Forelimb muscle (tissue), 1 donor: ENCODE results near the gene ACTR10. TPM values are rescaled to one million over a fixed set of nuclear protein-coding genes. Genes with fewer than 3 reads are reported as not detected.

Experiments
- DNase-seq: peaks from one replicate; pipeline ENCODE4 v3.0.0-alpha.2; 2013; ENCODE audit warnings: low read depth
- polyA plus RNA-seq: library from polyadenylated mRNA; unstranded; fragments of 120-200 nt; gene quantifications from one replicate; pipeline ENCODE4 v1.2.1, GENCODE V29; 2013; ENCODE audit not compliant: insufficient read length

The ACTR10 gene
- polyA plus RNA-seq = 66.4 TPM

GRCh38 chr14:58199726-58200479 is at the start of gene ACTR10:
ACTR10 (plus strand) TSS chr14:58200149; CDS start chr14:58200218, 69 bp downstream.
- DNase-seq = peak; percentile 39

GRCh38 chr14:58150243-58150805 is 49.6 kb upstream of the ACTR10 start:
- DNase-seq = no peak

- DNase-seq = no peak
Observed at GRCh38 chr14:58151133-58152013, 48.6 kb upstream of the ACTR10 start.

- DNase-seq = peak; percentile 43
Observed at GRCh38 chr14:58152014-58152857, 47.7 kb upstream of the ACTR10 start, which contains the start of gene ARMH4. ARMH4 (minus strand) TSS chr14:58152213; CDS start chr14:58139358, 12,855 bp downstream.

GRCh38 chr14:58160561-58160960 is 39.4 kb upstream of the ACTR10 start:
- DNase-seq = no peak

- no peak for DNase-seq
Observed at GRCh38 chr14:58166005-58166983, 33.7 kb upstream of the ACTR10 start.

- no peak for DNase-seq
Observed at GRCh38 chr14:58167057-58167456, 32.9 kb upstream of the ACTR10 start.

- no peak for DNase-seq
Observed at GRCh38 chr14:58167891-58168290, 32.1 kb upstream of the ACTR10 start.

GRCh38 chr14:58171090-58171489 is 28.9 kb upstream of the ACTR10 start:
- DNase-seq = no peak

GRCh38 chr14:58177125-58177524 is 22.8 kb upstream of the ACTR10 start:
- DNase-seq = no peak

- DNase-seq = no peak
Observed at GRCh38 chr14:58189176-58189575, 10.8 kb upstream of the ACTR10 start.

- DNase-seq = no peak
Observed at GRCh38 chr14:58191763-58192601, 8.0 kb upstream of the ACTR10 start.

- no peak for DNase-seq
Observed at GRCh38 chr14:58193542-58193941, 6.4 kb upstream of the ACTR10 start.

GRCh38 chr14:58196198-58196597 is 3.8 kb upstream of the ACTR10 start:
- no peak for DNase-seq

- no peak for DNase-seq
Observed at GRCh38 chr14:58198086-58198485, 1.9 kb upstream of the ACTR10 start.

GRCh38 chr14:58200480-58200841 is 512 bp downstream of the ACTR10 start:
- DNase-seq = no peak

GRCh38 chr14:58200846-58201245 is 897 bp downstream of the ACTR10 start:
- DNase-seq = no peak

GRCh38 chr14:58213176-58213575 is 13.2 kb downstream of the ACTR10 start:
- DNase-seq = no peak

- DNase-seq = no peak
Observed at GRCh38 chr14:58215191-58215914, 15.4 kb downstream of the ACTR10 start.
